Measurements from ENCODE around the gene ATP1B4. TPM values are rescaled to one million over a fixed set of nuclear protein-coding genes. Genes with fewer than 3 reads are reported as not detected.
"Not testable (repeated sequence)": the region's sequence is repeated elsewhere in the genome, so short reads cannot be mapped to it uniquely, and the experiment has no call there.

The ATP1B4 gene
- polyA plus RNA-seq, 3 donors, result 0.01 TPM; not detected in 2

- peaks cover 5 to 37% (median 14%) of the 10 kb centered on the region in 7 donors for H3K9me3 Mint-ChIP-seq
Observed at GRCh38 chrX:120336899-120337298, 25.0 kb upstream of the ATP1B4 start.

GRCh38 chrX:120344566-120344965 is 17.3 kb upstream of the ATP1B4 start:
- H3K36me3 ChIP-seq (replicated peaks in 1 of 2; ENCODE audit: control insufficient read depth in 1 of 2, insufficient read depth in 2 of 2, low read length in 2 of 2); H3K4me2 ChIP-seq (replicated peaks; ENCODE audit: extremely low read depth, low read length, poor library complexity, severe bottlenecking); H3K27me3 ChIP-seq (ENCODE audit: control insufficient read depth in 2 of 2, insufficient read depth in 2 of 2, low read length in 2 of 2); H2AFZ ChIP-seq (ENCODE audit: insufficient read depth, low read depth, low read length, poor library complexity, severe bottlenecking); H3K27ac ChIP-seq (ENCODE audit: low read depth in 1 of 2, low read length in 2 of 2); DNase-seq; H3K79me2 ChIP-seq (ENCODE audit: insufficient read depth, low read length); H3K27me3 Mint-ChIP-seq (ENCODE audit: low read depth in 3 of 3); H3K4me3 ChIP-seq (replicated peaks in 1 of 3; ENCODE audit: low read depth in 2 of 3, low read length in 3 of 3); H3K4me3 Mint-ChIP-seq; H3K27ac Mint-ChIP-seq; H3K9ac ChIP-seq (ENCODE audit: insufficient read depth, low read length, poor library complexity, severe bottlenecking); H4K20me1 ChIP-seq (ENCODE audit: insufficient read depth, low read length); H3K36me3 Mint-ChIP-seq; H3K4me1 Mint-ChIP-seq; H3K9me3 ChIP-seq (replicated peaks in 1 of 2; ENCODE audit: control insufficient read depth in 1 of 2, insufficient read depth in 1 of 2, low read length in 2 of 2); H3K4me1 ChIP-seq (ENCODE audit: control insufficient read depth in 1 of 2, insufficient read depth in 2 of 2, low read length in 2 of 2); intact Hi-C loops (cut with micrococcal nuclease): not testable (repeated sequence)
- peaks cover 2 to 14% (median 5%) of the 10 kb centered on the region in 7 donors for H3K9me3 Mint-ChIP-seq
- 100% methylated on average over 1 of the region's 11 CpGs for WGBS (ENCODE audit: insufficient coverage)

More at GRCh38 chrX:120336899-120337298, 25.0 kb upstream of the ATP1B4 start:
- no peak overlapping the region for H3K4me2 ChIP-seq (replicated peaks; ENCODE audit: extremely low read depth, low read length, poor library complexity, severe bottlenecking)
- TF ChIP-seq CTCF (IDR thresholded peaks at IDR 0.05), result no peak
- Mint-ChIP-seq H3K27me3 (ENCODE audit: low read depth in 3 of 3) (peaks cover 0 to 6% (median 1%) of the 10 kb centered on the region in 3 donors), H3K27ac (no peak overlapping the region), H3K36me3 (no peaks in the 10 kb centered on the region), H3K4me3 (no peak overlapping the region), H3K4me1 (peaks cover 2% of the 10 kb centered on the region)
- no peaks in the 10 kb centered on the region for H3K36me3 ChIP-seq (replicated peaks in 1 of 2; ENCODE audit: control insufficient read depth in 1 of 2, insufficient read depth in 2 of 2, low read length in 2 of 2)
- H3K4me3 ChIP-seq (replicated peaks in 1 of 3; ENCODE audit: low read depth in 2 of 3, low read length in 3 of 3), result no peak overlapping the region
- H3K27me3 ChIP-seq (ENCODE audit: control insufficient read depth in 2 of 2, insufficient read depth in 2 of 2, low read length in 2 of 2), result no peaks in the 10 kb centered on the region
- intact Hi-C loops (cut with micrococcal nuclease), result no loop called here
- H4K20me1 ChIP-seq (ENCODE audit: insufficient read depth, low read length), result no peaks in the 10 kb centered on the region
- DNase-seq, result no peak
- H3K79me2 ChIP-seq (ENCODE audit: insufficient read depth, low read length), result no peaks in the 10 kb centered on the region
- H3K4me1 ChIP-seq (ENCODE audit: control insufficient read depth in 1 of 2, insufficient read depth in 2 of 2, low read length in 2 of 2), result no peaks in the 10 kb centered on the region
- H3K9me3 ChIP-seq (replicated peaks in 1 of 2; ENCODE audit: control insufficient read depth in 1 of 2, insufficient read depth in 1 of 2, low read length in 2 of 2), result peaks cover 7 to 12% of the 10 kb centered on the region in 2 donors
- no peak overlapping the region for H2AFZ ChIP-seq (ENCODE audit: insufficient read depth, low read depth, low read length, poor library complexity, severe bottlenecking)
- no peak overlapping the region for H3K27ac ChIP-seq (ENCODE audit: low read depth in 1 of 2, low read length in 2 of 2)
- H3K9ac ChIP-seq (ENCODE audit: insufficient read depth, low read length, poor library complexity, severe bottlenecking), result no peak overlapping the region
